Upper lobe of left lung (tissue), 4 donors: ENCODE results near the gene RAET1E.

ENCODE experiments used
- POLR2AphosphoS5 ChIP-seq, 2 donors: sonication (generic); formaldehyde crosslinking; IDR thresholded peaks; one replicate each; pipeline ENCODE4 v1.5.1; 2017; ENCODE audit warnings: antibody characterized with exemption in 2 of 2
- TF ChIP-seq, protein P1 (sequence below), 6 experiments: fragments of 450-650 bp in 4 of 6; fragments of 200-600 bp in 2 of 6; sonication (generic) in 2 of 6; IDR thresholded peaks; one replicate each; pipeline ENCODE4 v1.5.1; 2016 to 2019; ENCODE audit warnings: antibody characterized with exemption in 6 of 6

DNA sequence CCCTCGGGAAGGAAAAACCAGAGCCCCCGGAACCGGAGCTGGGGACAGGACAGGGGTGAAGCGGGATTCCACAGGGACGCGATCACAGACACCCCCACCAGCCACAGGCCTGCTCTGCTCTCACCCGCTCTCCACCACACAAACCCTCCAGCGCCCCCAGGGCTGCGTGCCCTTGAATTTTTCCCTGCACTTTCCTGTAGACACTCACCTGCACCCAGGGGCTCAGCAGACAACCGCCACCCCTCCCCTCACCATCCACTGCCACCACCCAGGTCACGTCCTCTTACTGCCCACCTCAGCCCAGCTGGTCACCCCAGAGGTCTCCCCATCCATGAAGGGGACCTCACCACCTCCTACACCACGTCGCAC is 44.5 kb upstream of the RAET1E start:
- TF ChIP-seq POLR2AphosphoS5 (IDR thresholded peaks at IDR 0.05), result no peak
- TF ChIP-seq, protein P1, sequence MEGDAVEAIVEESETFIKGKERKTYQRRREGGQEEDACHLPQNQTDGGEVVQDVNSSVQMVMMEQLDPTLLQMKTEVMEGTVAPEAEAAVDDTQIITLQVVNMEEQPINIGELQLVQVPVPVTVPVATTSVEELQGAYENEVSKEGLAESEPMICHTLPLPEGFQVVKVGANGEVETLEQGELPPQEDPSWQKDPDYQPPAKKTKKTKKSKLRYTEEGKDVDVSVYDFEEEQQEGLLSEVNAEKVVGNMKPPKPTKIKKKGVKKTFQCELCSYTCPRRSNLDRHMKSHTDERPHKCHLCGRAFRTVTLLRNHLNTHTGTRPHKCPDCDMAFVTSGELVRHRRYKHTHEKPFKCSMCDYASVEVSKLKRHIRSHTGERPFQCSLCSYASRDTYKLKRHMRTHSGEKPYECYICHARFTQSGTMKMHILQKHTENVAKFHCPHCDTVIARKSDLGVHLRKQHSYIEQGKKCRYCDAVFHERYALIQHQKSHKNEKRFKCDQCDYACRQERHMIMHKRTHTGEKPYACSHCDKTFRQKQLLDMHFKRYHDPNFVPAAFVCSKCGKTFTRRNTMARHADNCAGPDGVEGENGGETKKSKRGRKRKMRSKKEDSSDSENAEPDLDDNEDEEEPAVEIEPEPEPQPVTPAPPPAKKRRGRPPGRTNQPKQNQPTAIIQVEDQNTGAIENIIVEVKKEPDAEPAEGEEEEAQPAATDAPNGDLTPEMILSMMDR (IDR thresholded peaks at IDR 0.05), result no peak
